Upper lobe of left lung (tissue), 4 donors: ENCODE measurements around the gene AMIGO2.
"Not testable (repeated sequence)": the region's sequence is repeated elsewhere in the genome, so short reads cannot be mapped to it uniquely, and the experiment has no call there.

Experiments used
- CTCF ChIP-seq, 6 experiments: fragments of 450-650 bp in 4 of 6; fragments of 200-600 bp in 2 of 6; sonication (generic) in 2 of 6; IDR thresholded peaks; one replicate each; pipeline ENCODE4 v1.5.1; 2016 to 2019; ENCODE audit warnings: antibody characterized with exemption in 6 of 6
- EP300 ChIP-seq, 4 donors: sonication (generic); formaldehyde crosslinking; IDR thresholded peaks; one replicate each; pipeline ENCODE4 v1.5.1; 2017; ENCODE audit warnings: antibody characterized with exemption in 4 of 4, control low read depth in 2 of 4
- POLR2A ChIP-seq, 4 donors: fragments of 450-650 bp; IDR thresholded peaks; one replicate each; pipeline ENCODE4 v1.5.1; 2016 to 2017; ENCODE audit warnings: antibody characterized with exemption in 4 of 4, mild to moderate bottlenecking in 2 of 4
- POLR2AphosphoS5 ChIP-seq, 2 donors: sonication (generic); formaldehyde crosslinking; IDR thresholded peaks; one replicate each; pipeline ENCODE4 v1.5.1; 2017; ENCODE audit warnings: antibody characterized with exemption in 2 of 2

- TF ChIP-seq POLR2A, CTCF, EP300, POLR2AphosphoS5 (IDR thresholded peaks at IDR 0.05): not testable (repeated sequence)
These were observed 21.1 kb downstream of the AMIGO2 start for GRCh38 chr12:47058640-47059039.
